HCT116 (cell line): ENCODE results near the gene CPA4. TPM values are rescaled to one million over a fixed set of nuclear protein-coding genes. Genes with fewer than 3 reads are reported as not detected.
A peak's percentile ranks its signal among the peaks of the same experiment; 100 is the strongest.

Source experiments
- ATAC-seq: fragments of 200-7000 bp; cut with Tn5 transposase; 2 replicates; pipeline ENCODE4 v1.9.1; 2020; ENCODE audit warnings: mild to moderate bottlenecking, moderate library complexity
- BruUV-seq: library from RNA; stranded (reverse); fragments of 400-500 nt; replicated peaks from 2 replicates; lab custom pipeline; 2021; lab: Mats Ljungman, UMichigan
- CTCF ChIA-PET: fragments of 300-600 bp; sonication (Branson Sonifier 250); formaldehyde crosslinking; loops from one replicate; lab custom pipeline; 2021; ENCODE audit warnings: antibody characterized with exemption; lab: Charles Lee
- POLR2A ChIA-PET: fragments of 300-600, 350-600 bp; sonication (Branson Sonifier 250); formaldehyde crosslinking; loops from one replicate; lab custom pipeline; 2021; ENCODE audit warnings: antibody characterized with exemption; lab: Charles Lee
- RAD21 ChIA-PET, 2 experiments: fragments of 300-600 bp; sonication (Branson Sonifier 250); formaldehyde crosslinking; loops; one replicate each; lab custom pipeline; 2023; ENCODE audit warnings: low total read pairs in 2 of 2; ENCODE audit not compliant: uncharacterized antibody in 2 of 2, unreplicated experiment in 2 of 2, low non-redundant PET in 1 of 2; lab: Charles Lee
- DNase-seq: peaks from one replicate; pipeline ENCODE4 v3.0.0-alpha.2; 2010; ENCODE audit warnings: low read depth, low spot score
- H2AFZ ChIP-seq: fragments of 200-600 bp; shearing (Covaris generic), sonication (generic); 2 replicates; pipeline ENCODE4 v1.6.1; 2017; ENCODE audit warnings: low read depth, mixed run types, mixed read lengths, antibody characterized with exemption, low read length; ENCODE audit not compliant: poor library complexity, severe bottlenecking
- H3K27ac ChIP-seq: 2 replicates; pipeline ENCODE4 v1.5.1; 2012; ENCODE audit warnings: low read depth, low read length
- H3K27me3 ChIP-seq: fragments of 200-600 bp; sonication (generic); 2 replicates; pipeline ENCODE4 v1.6.1; 2016; ENCODE audit warnings: mixed run types, low read length, mixed read lengths; ENCODE audit not compliant: insufficient read depth
- H3K36me3 ChIP-seq, 2 experiments: fragments of 200-500 bp in 1 of 2; fragments of 200-600 bp in 1 of 2; sonication (Bioruptor generic) in 1 of 2; sonication (generic) in 1 of 2; 2 replicates each; pipeline versions ENCODE4 v1.5.1 to v1.6.1; 2014 to 2016; ENCODE audit warnings: low read length in 2 of 2, inconsistent platforms in 1 of 2, mixed read lengths in 1 of 2, mixed run types in 1 of 2; ENCODE audit not compliant: insufficient read depth in 2 of 2, control insufficient read depth in 1 of 2
- H3K4me1 ChIP-seq, 2 experiments: fragments of 200-600 bp in 1 of 2; sonication (generic) in 1 of 2; 2 replicates each; pipeline versions ENCODE4 v1.5.1 to v1.6.1; 2012 to 2017; ENCODE audit warnings: low read length in 2 of 2, inconsistent platforms in 1 of 2, mild to moderate bottlenecking in 1 of 2, mixed read lengths in 1 of 2, mixed run types in 1 of 2, moderate library complexity in 1 of 2; ENCODE audit not compliant: insufficient read depth in 2 of 2, control insufficient read depth in 1 of 2
- H3K4me2 ChIP-seq: fragments of 200-600 bp; sonication (generic); 2 replicates; pipeline ENCODE4 v1.6.1; 2017; ENCODE audit warnings: mixed run types, low read length, mixed read lengths
- H3K4me3 ChIP-seq, 2 experiments: fragments of 200-600 bp in 1 of 2; sonication (generic) in 1 of 2; replicated peaks in 1 of 2; 2 replicates each; pipeline ENCODE4 v1.5.1; 2011 to 2016; ENCODE audit warnings: low read length in 2 of 2, control low read depth in 1 of 2, low read depth in 1 of 2, mild to moderate bottlenecking in 1 of 2, mixed read lengths in 1 of 2, mixed run types in 1 of 2
- H3K79me2 ChIP-seq: fragments of 200-600 bp; sonication (generic); 2 replicates; pipeline ENCODE4 v1.6.1; 2017; ENCODE audit warnings: mild to moderate bottlenecking, mixed run types, low read length, moderate library complexity, mixed read lengths; ENCODE audit not compliant: insufficient read depth
- H3K9ac ChIP-seq: fragments of 200-600 bp; sonication (generic); 2 replicates; pipeline ENCODE4 v1.6.1; 2016; ENCODE audit warnings: low read length, mixed read lengths
- H3K9me2 ChIP-seq: fragments of 200-600 bp; sonication (generic), shearing (Covaris generic); 2 replicates; pipeline ENCODE4 v1.6.1; 2017; ENCODE audit warnings: mixed run types, mild to moderate bottlenecking, moderate library complexity; ENCODE audit not compliant: insufficient read depth
- H3K9me3 ChIP-seq, 2 experiments: fragments of 200-500 bp in 1 of 2; fragments of 200-600 bp in 1 of 2; sonication (Bioruptor generic) in 1 of 2; sonication (generic) in 1 of 2; 2 replicates each; pipeline ENCODE4 v1.6.1; 2014 to 2017; ENCODE audit warnings: low read length in 2 of 2, mixed read lengths in 2 of 2, inconsistent platforms in 1 of 2, low read depth in 1 of 2, mild to moderate bottlenecking in 1 of 2, mixed run types in 1 of 2, moderate library complexity in 1 of 2; ENCODE audit not compliant: control insufficient read depth in 1 of 2, insufficient read depth in 1 of 2
- H4K20me1 ChIP-seq: fragments of 200-600 bp; sonication (generic), shearing (Covaris generic); 2 replicates; pipeline ENCODE4 v1.6.1; 2017; ENCODE audit warnings: mixed run types, mild to moderate bottlenecking, moderate library complexity; ENCODE audit not compliant: insufficient read depth
- CBX3 ChIP-seq: IDR thresholded peaks from 2 replicates; pipeline ENCODE4 v1.6.1; 2012; ENCODE audit warnings: low read depth
- CEBPB ChIP-seq: IDR thresholded peaks from 2 replicates; pipeline ENCODE4 v1.6.1; 2012; ENCODE audit warnings: low read depth
- CTCF ChIP-seq, 3 experiments: fragments of 200-600 bp in 1 of 3; sonication (generic) in 1 of 3; IDR thresholded peaks in 2 of 3; conservative IDR thresholded peaks in 1 of 3; 2 replicates each; pipeline ENCODE4 v1.5.1; 2012 to 2017; ENCODE audit warnings: low read depth in 2 of 3, low read length in 2 of 3, antibody characterized with exemption in 1 of 3, borderline replicate concordance in 1 of 3, control low read depth in 1 of 3, mild to moderate bottlenecking in 1 of 3, mixed read lengths in 1 of 3, mixed run types in 1 of 3, moderate library complexity in 1 of 3; ENCODE audit not compliant: insufficient read depth in 1 of 3
- EGR1 ChIP-seq: IDR thresholded peaks from 2 replicates; pipeline ENCODE4 v1.6.1; 2012; ENCODE audit warnings: low read depth
- ELF1 ChIP-seq: IDR thresholded peaks from 2 replicates; pipeline ENCODE4 v1.6.1; 2012; ENCODE audit warnings: low read depth, borderline replicate concordance
- EZH2 ChIP-seq: fragments of 200-600 bp; sonication (generic); IDR thresholded peaks from 2 replicates; pipeline ENCODE4 v1.6.1; 2017; ENCODE audit warnings: antibody characterized with exemption, mixed run types
- JUND ChIP-seq: IDR thresholded peaks from 2 replicates; pipeline ENCODE4 v1.6.1; 2012
- MAX ChIP-seq: IDR thresholded peaks from 2 replicates; pipeline ENCODE4 v1.6.1; 2012
- POLR2A ChIP-seq: IDR thresholded peaks from 2 replicates; pipeline ENCODE4 v1.7.0; 2011; ENCODE audit warnings: borderline replicate concordance; ENCODE audit not compliant: insufficient read depth, insufficient read length; ENCODE audit errors: extremely low read depth
- RAD21 ChIP-seq: IDR thresholded peaks from 2 replicates; pipeline ENCODE4 v1.6.1; 2012; ENCODE audit warnings: low read depth, mild to moderate bottlenecking
- REST ChIP-seq: IDR thresholded peaks from 2 replicates; pipeline ENCODE4 v1.6.1; 2012; ENCODE audit warnings: low read depth
- SP1 ChIP-seq: IDR thresholded peaks from 2 replicates; pipeline ENCODE4 v1.6.1; 2012; ENCODE audit warnings: low read depth
- SRF ChIP-seq: IDR thresholded peaks from 2 replicates; pipeline ENCODE4 v1.6.1; 2012; ENCODE audit warnings: low read depth
- TCF7L2 ChIP-seq: IDR thresholded peaks from 2 replicates; pipeline ENCODE4 v1.7.0; 2011; ENCODE audit warnings: borderline replicate concordance, inconsistent platforms; ENCODE audit not compliant: insufficient read depth, insufficient read length; ENCODE audit errors: extremely low read depth
- YY1 ChIP-seq: IDR thresholded peaks from 2 replicates; pipeline ENCODE4 v1.6.1; 2011; ENCODE audit warnings: low read length, low read depth, moderate library complexity, mild to moderate bottlenecking; ENCODE audit not compliant: insufficient replicate concordance; ENCODE audit errors: extremely low read depth
- ZBTB33 ChIP-seq: IDR thresholded peaks from 2 replicates; pipeline ENCODE4 v1.6.1; 2011; ENCODE audit warnings: mild to moderate bottlenecking, low read length, moderate library complexity; ENCODE audit not compliant: insufficient replicate concordance; ENCODE audit errors: extremely low read depth
- ZFX ChIP-seq: fragments of 450-650 bp; IDR thresholded peaks from 2 replicates; pipeline ENCODE4 v1.6.1; 2017
- ZNF274 ChIP-seq: fragments of 200-500 bp; sonication (Bioruptor generic); IDR thresholded peaks from 2 replicates; pipeline ENCODE4 v1.6.1; 2014; ENCODE audit warnings: mild to moderate bottlenecking, low read depth, low read length, inconsistent platforms
- intact Hi-C: fragments of 100-400 bp; cut with micrococcal nuclease; formaldehyde crosslinking; loops from 2 replicates; pipeline ENCODE4 v1.10.0; 2022
- total RNA-seq: library from RNA; stranded (reverse); gene quantifications from one replicate; pipeline ENCODE4 v1.2.1, GENCODE V29; 2021; ENCODE audit not compliant: unreplicated experiment

The CPA4 gene
- total RNA-seq, 1 experiment from 2014 or later = 38.7 TPM

- Histone ChIP-seq H4K20me1 (no peaks in the 10 kb centered on the region), H3K4me1 (peaks cover 0 to 7% of the 10 kb centered on the region in 2 experiments; a peak in 1 of 4 replicates), H3K79me2 (no peaks in the 10 kb centered on the region), H3K4me3 (no peak overlapping the region), H3K36me3 (no peaks in the 10 kb centered on the region), H2AFZ (peak overlapping the region; percentile 95), H3K27ac (no peak overlapping the region), H3K4me2 (no peak overlapping the region), H3K9me2 (no peaks in the 10 kb centered on the region), H3K9ac (no peak overlapping the region), H3K9me3 (no peaks in the 10 kb centered on the region), H3K27me3 (no peaks in the 10 kb centered on the region)
- ATAC-seq = peak; percentile 96
- BruUV-seq = no TSS peak
- ChIA-PET POLR2A (no interaction called here), CTCF (interaction anchor here (0.8 to 1.4 kb wide), 2 partner anchors 9 to 480 kb away, joined by 3 to 7 read pairs; no protein-coding TSS in a partner anchor), RAD21 (no interaction called here)
- intact Hi-C loops = loop anchor here (10.0 kb wide), 1 partner anchor 207 kb away; no protein-coding TSS in a partner anchor
- DNase-seq = peak; percentile 44
- peak; percentile 57 to 75 (median 70); a peak in 5 of 6 replicates for TF ChIP-seq CTCF (IDR thresholded peaks at IDR 0.05 in 2 of 3, conservative IDR thresholded peaks at IDR 0.05 in 1 of 3; ENCODE audit: borderline replicate concordance in 1 of 3, insufficient read depth in 1 of 3, low read depth in 2 of 3, low read length in 2 of 3)
- TF ChIP-seq CEBPB = peak; percentile 70
- no peak for TF ChIP-seq SP1
- TF ChIP-seq ZFX = no peak
- no peak for TF ChIP-seq ZNF274
- TF ChIP-seq POLR2A = no peak
- TF ChIP-seq EGR1 = no peak
- no peak for TF ChIP-seq ZBTB33
- TF ChIP-seq TCF7L2 = no peak
- TF ChIP-seq YY1 = no peak
- TF ChIP-seq REST = no peak
- TF ChIP-seq CBX3 = peak; percentile 62; the same call in 1 of the 2 replicates
- no peak for TF ChIP-seq ELF1
- no peak for TF ChIP-seq SRF
- TF ChIP-seq MAX = 0 out of 2 replicates have a peak, but pooled peaks have one; percentile 17
- no peak for TF ChIP-seq JUND
- no peak for TF ChIP-seq EZH2
- peak; percentile 81 for TF ChIP-seq RAD21
Measured at GRCh38 chr7:130277763-130278643, 15.0 kb upstream of the CPA4 start.
